GM18519 (cell line): Measurements from ENCODE around the gene RIPOR3.
"Not testable (repeated sequence)": the region's sequence is repeated elsewhere in the genome, so short reads cannot be mapped to it uniquely, and the experiment has no call there.

Experiments used
- ATAC-seq: cut with Tn5 transposase; IDR thresholded peaks from one replicate; pipeline ENCODE4 v1.9.1; 2021; ENCODE audit warnings: mild to moderate bottlenecking, moderate library complexity; ENCODE audit not compliant: unreplicated experiment, low FRiP score

The RIPOR3 gene

GRCh38 chr20:50610212-50610718, 81.1 kb downstream of the RIPOR3 start:
- ATAC-seq = no peak

- ATAC-seq = no peak
Observed at GRCh38 chr20:50609438-50609989, 81.8 kb downstream of the RIPOR3 start.

GRCh38 chr20:50608750-50609104, 82.6 kb downstream of the RIPOR3 start:
- ATAC-seq = no peak

- no peak for ATAC-seq
Observed at GRCh38 chr20:50607850-50608749, 83.2 kb downstream of the RIPOR3 start.

GRCh38 chr20:50607436-50607835, 83.9 kb downstream of the RIPOR3 start:
- ATAC-seq = no peak

- no peak for ATAC-seq
Observed at GRCh38 chr20:50605136-50605535, 86.2 kb downstream of the RIPOR3 start.

- ATAC-seq = no peak
Observed at GRCh38 chr20:50604451-50604850, 86.9 kb downstream of the RIPOR3 start.

GRCh38 chr20:50602432-50603088, 88.8 kb downstream of the RIPOR3 start:
- no peak for ATAC-seq

- ATAC-seq = no peak
Observed at GRCh38 chr20:50601511-50602431, 89.6 kb downstream of the RIPOR3 start.

GRCh38 chr20:50600281-50600895, 91.0 kb downstream of the RIPOR3 start:
- no peak for ATAC-seq

GRCh38 chr20:50598768-50599167, 92.6 kb downstream of the RIPOR3 start:
- not testable (repeated sequence) for ATAC-seq

GRCh38 chr20:50598074-50598473, 93.3 kb downstream of the RIPOR3 start:
- no peak for ATAC-seq

- no peak for ATAC-seq
Observed at GRCh38 chr20:50597406-50597969, 93.9 kb downstream of the RIPOR3 start.

- ATAC-seq = no peak
Observed at GRCh38 chr20:50596694-50597021, 94.7 kb downstream of the RIPOR3 start.

GRCh38 chr20:50595988-50596693, 95.2 kb downstream of the RIPOR3 start:
- ATAC-seq = no peak

- no peak for ATAC-seq
Observed at GRCh38 chr20:50595433-50595895, 95.9 kb downstream of the RIPOR3 start.

GRCh38 chr20:50594591-50595432, 96.5 kb downstream of the RIPOR3 start:
- ATAC-seq = no peak

GRCh38 chr20:50594231-50594590, 97.1 kb downstream of the RIPOR3 start:
- no peak for ATAC-seq
